HFFc6 (cell line): ENCODE results near the gene FBXL14. TPM values are rescaled to one million over a fixed set of nuclear protein-coding genes. Genes with fewer than 3 reads are reported as not detected.
A peak's percentile ranks its signal among the peaks of the same experiment; 100 is the strongest.

Experiments used
- DNase-seq: peaks from one replicate; pipeline ENCODE4 v3.0.0-alpha.2; 2018
- H3K27ac Mint-ChIP-seq: 2 replicates; pipeline ENCODE4 v1.8.0; 2020; ENCODE audit warnings: mild to moderate bottlenecking, mixed read lengths
- H3K27me3 Mint-ChIP-seq: 2 replicates; pipeline ENCODE4 v1.8.0; 2021; ENCODE audit warnings: mild to moderate bottlenecking, moderate library complexity, mixed read lengths; ENCODE audit not compliant: insufficient read depth
- H3K36me3 Mint-ChIP-seq: 2 replicates; pipeline ENCODE4 v1.8.0; 2021; ENCODE audit warnings: low read depth, mixed read lengths
- H3K4me1 Mint-ChIP-seq: 2 replicates; pipeline ENCODE4 v1.8.0; 2020; ENCODE audit warnings: low read depth, mixed read lengths
- H3K4me3 Mint-ChIP-seq: 2 replicates; pipeline ENCODE4 v1.8.0; 2020; ENCODE audit warnings: mild to moderate bottlenecking, moderate library complexity, mixed read lengths
- H3K9me3 Mint-ChIP-seq: 2 replicates; pipeline ENCODE4 v1.8.0; 2020; ENCODE audit warnings: mild to moderate bottlenecking, mixed read lengths
- total RNA-seq, 6 experiments: library from RNA; stranded (reverse); fragmentation: NEBNext Ultra II Directional; extraction: Animal tissue kit (Norgen Biotek cat#: 25700); gene quantifications; 2 replicates in 1 of 6; 3 replicates in 5 of 6; pipeline ENCODE4 v1.2.3, GENCODE V29; 2021
- TF ChIP-seq, protein P1 (sequence below): fragments of 200-600 bp; sonication (generic); IDR thresholded peaks from 2 replicates; pipeline ENCODE4 v1.5.0; 2021; ENCODE audit warnings: antibody characterized with exemption, mild to moderate bottlenecking

FBXL14 gene
- total RNA-seq, 6 experiments from 2014 or later, result 5.2 to 6.5 (median 5.4) TPM

DNA sequence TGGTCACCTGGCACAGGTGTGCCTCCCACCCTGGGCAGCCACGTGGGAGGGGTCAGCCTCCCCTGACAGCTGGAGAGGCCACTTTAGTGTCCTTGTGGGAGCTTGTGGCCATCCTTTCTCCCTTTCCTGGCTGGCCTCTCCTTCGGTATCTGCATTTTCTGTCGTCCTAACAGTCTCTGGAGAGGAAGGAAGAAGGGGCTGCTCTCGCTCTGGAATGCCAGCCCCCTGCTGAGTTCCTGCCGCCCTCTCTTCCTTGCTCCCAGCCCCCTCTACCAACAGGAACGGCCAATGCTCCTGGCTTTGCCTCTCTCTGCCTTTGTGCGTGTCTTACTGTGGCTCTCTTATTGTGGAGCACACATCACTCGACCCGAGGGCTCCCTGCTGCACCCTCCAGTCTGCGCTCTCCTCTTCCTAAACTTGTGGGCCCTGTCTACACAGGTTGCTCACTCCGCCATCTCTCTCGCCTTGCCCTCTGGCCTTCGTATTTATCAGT is 70.8 kb downstream of the FBXL14 start:
- TF ChIP-seq, protein P1, sequence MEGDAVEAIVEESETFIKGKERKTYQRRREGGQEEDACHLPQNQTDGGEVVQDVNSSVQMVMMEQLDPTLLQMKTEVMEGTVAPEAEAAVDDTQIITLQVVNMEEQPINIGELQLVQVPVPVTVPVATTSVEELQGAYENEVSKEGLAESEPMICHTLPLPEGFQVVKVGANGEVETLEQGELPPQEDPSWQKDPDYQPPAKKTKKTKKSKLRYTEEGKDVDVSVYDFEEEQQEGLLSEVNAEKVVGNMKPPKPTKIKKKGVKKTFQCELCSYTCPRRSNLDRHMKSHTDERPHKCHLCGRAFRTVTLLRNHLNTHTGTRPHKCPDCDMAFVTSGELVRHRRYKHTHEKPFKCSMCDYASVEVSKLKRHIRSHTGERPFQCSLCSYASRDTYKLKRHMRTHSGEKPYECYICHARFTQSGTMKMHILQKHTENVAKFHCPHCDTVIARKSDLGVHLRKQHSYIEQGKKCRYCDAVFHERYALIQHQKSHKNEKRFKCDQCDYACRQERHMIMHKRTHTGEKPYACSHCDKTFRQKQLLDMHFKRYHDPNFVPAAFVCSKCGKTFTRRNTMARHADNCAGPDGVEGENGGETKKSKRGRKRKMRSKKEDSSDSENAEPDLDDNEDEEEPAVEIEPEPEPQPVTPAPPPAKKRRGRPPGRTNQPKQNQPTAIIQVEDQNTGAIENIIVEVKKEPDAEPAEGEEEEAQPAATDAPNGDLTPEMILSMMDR, result no peak
- no peaks in the 10 kb centered on the region; the same call in 1 of the 2 replicates for H3K27me3 Mint-ChIP-seq
- no peaks in the 10 kb centered on the region for H3K9me3 Mint-ChIP-seq
- peaks cover 56% of the 10 kb centered on the region for H3K4me1 Mint-ChIP-seq
- no peak overlapping the region for H3K27ac Mint-ChIP-seq
- H3K4me3 Mint-ChIP-seq, result no peak overlapping the region
- peaks cover 12% of the 10 kb centered on the region for H3K36me3 Mint-ChIP-seq
- DNase-seq, result no peak

DNA sequence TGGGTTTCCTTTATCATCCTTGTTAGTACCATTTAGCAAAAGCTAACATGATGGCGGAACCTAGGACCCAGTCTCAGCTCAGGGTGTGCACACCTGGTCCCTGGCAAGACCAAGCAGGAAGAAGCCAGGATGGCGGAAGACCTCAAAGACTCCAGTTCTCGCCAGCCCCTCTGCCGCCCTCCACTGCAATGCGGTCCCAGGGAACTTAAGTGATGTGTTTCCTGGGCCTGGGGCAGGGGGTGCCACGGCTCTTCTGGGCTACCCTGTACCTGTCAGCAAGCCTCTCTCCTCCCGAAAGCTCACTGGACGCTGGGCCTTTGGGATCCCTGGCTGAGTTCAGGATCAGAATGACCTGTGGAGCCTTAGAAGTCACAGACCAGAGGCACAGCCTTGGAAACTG is 71.3 kb downstream of the FBXL14 start:
- Mint-ChIP-seq H3K4me3 (no peak overlapping the region), H3K27ac (no peak overlapping the region), H3K4me1 (peaks cover 54% of the 10 kb centered on the region), H3K9me3 (no peaks in the 10 kb centered on the region), H3K36me3 (peaks cover 12% of the 10 kb centered on the region), H3K27me3 (no peaks in the 10 kb centered on the region; the same call in 1 of the 2 replicates)
- no peak for DNase-seq
- TF ChIP-seq, protein P1, result no peak

DNA sequence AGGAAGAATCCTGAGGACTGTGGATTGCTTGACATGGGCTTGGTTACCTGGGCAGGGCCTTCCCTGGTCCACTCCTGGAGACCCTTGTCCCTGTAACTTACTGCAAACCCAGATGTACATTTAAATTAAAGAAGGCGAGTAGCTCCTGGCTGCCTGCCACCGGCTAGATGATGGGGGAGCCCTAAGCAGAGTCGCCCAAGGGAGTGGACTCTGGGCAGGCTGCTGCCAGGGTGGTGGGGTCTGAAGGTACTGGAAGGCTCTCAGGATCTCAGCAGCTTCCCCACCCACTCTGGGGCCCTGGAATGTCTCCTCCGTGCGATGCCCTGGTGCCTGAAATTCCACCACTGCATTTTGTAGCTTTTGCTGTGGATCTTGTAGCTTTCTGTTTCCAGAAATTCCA is 74.7 kb downstream of the FBXL14 start:
- Mint-ChIP-seq H3K4me3 (peak overlapping the region; percentile 58; the same call in 1 of the 2 replicates), H3K27ac (peak overlapping the region; percentile 74), H3K27me3 (no peaks in the 10 kb centered on the region; the same call in 1 of the 2 replicates), H3K36me3 (peaks cover 19% of the 10 kb centered on the region), H3K9me3 (peaks cover 10% of the 10 kb centered on the region), H3K4me1 (peaks cover 45% of the 10 kb centered on the region)
- DNase-seq, result no peak
- TF ChIP-seq, protein P1, result no peak

DNA sequence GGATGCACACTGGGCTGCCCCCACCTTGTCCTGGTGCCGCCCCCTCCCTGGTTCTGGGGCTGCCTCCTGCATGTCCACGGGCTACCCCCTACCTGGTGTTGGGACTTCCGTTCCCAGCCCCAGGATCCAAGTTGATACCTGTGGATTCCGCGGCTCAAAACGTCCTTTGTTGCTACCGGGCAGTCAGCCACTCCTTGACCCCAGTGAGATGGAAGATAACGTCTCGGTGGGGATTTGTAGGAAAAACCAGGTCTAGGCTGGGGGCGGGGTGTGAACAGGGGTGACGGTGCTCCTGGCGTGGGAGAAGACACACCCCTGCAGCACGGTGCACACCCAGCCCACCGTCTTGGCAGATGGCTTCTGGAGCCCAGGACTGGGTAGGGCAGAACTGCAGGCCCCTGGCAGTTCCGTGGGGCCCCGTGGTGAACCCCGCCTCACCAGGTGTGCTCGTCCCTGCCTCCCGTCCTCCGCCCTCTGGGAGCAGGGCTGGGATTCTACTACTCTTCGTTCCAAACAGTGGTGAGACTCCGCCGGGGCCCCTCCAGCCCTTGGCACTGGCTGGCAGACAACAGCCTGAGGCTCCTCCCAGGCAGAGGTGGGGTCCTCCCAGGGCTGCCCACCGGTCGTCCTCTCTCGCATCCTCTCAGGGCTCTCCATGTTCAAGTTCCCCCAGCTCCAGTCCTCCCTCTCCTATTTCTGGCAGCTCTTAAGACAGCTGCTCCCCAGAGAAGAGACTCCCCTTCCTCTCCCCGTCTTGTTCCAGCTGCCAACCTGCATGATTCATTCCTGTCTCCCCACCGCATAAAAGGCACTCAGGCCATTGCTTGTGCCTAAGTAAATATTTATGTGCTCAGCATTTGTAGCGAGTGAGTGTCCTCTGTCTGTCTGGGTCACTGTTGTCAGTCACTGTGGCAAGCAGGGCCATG is 75.5 kb downstream of the FBXL14 start:
- peak; percentile 82 for DNase-seq
- H3K27ac Mint-ChIP-seq, result peak overlapping the region; percentile 74
- H3K36me3 Mint-ChIP-seq, result peaks cover 15% of the 10 kb centered on the region
- H3K27me3 Mint-ChIP-seq, result no peaks in the 10 kb centered on the region; the same call in 1 of the 2 replicates
- peaks cover 10% of the 10 kb centered on the region for H3K9me3 Mint-ChIP-seq
- TF ChIP-seq, protein P1, result no peak
- peaks cover 42% of the 10 kb centered on the region for H3K4me1 Mint-ChIP-seq
- peak overlapping the region; percentile 58 for H3K4me3 Mint-ChIP-seq

DNA sequence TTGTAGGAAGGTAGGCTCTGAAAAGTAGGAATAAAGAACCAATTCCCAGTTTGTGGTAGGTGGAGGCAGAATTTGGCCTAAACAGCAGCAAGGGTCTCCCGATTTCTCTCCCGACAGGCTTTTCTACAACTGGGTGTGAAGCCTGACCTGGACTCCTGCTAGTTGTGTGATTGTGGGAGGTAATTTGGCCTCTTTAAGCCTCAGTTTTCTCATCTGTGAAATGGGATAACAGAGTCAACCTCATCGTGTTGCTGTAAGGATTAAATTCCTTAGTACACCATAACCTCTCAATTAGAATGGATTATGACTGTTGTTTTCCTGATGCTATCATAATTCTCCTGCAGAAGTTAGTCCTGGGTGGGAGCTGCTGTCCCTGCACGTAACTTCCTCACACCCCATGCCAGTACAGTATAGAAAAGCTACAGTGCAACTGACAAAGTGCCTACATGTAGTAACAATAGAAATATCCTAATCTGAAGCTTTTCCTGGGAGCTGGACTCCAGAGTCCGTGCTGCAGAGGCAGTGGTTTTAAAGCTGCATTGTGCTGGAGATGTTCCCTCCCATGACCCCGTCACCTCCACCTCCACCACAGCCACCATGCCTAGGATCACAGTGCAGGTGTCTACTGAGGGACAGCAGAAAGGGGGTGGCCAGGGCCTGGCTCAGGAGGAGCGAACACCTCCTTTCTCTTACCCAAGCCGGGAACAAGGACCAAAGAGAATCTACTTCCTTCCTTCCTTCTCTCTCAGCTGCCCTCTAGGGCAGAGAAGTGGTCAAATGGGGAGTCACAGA is 76.5 kb downstream of the FBXL14 start:
- Mint-ChIP-seq H3K27me3 (no peaks in the 10 kb centered on the region; the same call in 1 of the 2 replicates), H3K4me1 (peaks cover 39% of the 10 kb centered on the region), H3K4me3 (peak overlapping the region; percentile 46; the same call in 1 of the 2 replicates), H3K27ac (peak overlapping the region; percentile 61), H3K36me3 (peaks cover 12% of the 10 kb centered on the region), H3K9me3 (peaks cover 10% of the 10 kb centered on the region)
- TF ChIP-seq, protein P1, result no peak
- no peak for DNase-seq
